HG02970 (cell line): ENCODE results near the gene BBS2.

Experiments used
- ATAC-seq: cut with Tn5 transposase; IDR thresholded peaks from one replicate; pipeline ENCODE4 v1.9.1; 2021; ENCODE audit warnings: mild to moderate bottlenecking, moderate library complexity, moderate number of reproducible peaks; ENCODE audit not compliant: unreplicated experiment, low FRiP score

The BBS2 gene

DNA sequence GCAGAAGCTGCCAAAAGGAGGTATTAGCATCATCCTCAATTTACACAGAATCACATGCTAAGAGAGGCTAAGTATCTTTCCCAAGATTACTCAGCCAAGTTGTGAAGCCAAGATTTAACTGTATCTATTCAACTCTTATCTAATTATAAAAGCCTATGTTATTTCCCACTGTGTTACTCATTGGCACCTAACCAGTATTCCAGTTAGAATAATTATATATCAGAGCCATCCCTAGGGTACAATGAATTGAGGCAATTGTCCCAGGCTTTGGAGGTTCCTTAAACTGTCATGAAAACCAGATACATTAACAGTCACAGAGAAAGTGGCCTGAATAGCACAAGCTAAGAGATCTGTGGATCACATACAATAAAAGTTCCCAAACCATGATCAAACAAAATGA is 83.6 kb downstream of the BBS2 start:
- ATAC-seq, result no peak
